HEK293 (cell line): ENCODE data around the gene XYLT2.

Experiments
- CTCF ChIA-PET: fragments of 350-600 bp; formaldehyde crosslinking; extraction: SDS; loops from one replicate; lab custom pipeline; 2021; ENCODE audit warnings: antibody characterized with exemption; lab: Yijun Ruan, JAX
- POLR2A ChIA-PET: fragments of 300-600 bp; formaldehyde crosslinking; extraction: SDS; loops from one replicate; lab custom pipeline; 2020; ENCODE audit warnings: antibody characterized with exemption, inconsistent platforms; lab: Yijun Ruan, JAX
- H3K27ac ChIP-seq: fragments of 200-500 bp; sonication (Bioruptor generic); 2 replicates; pipeline ENCODE4 v1.5.1; 2014; ENCODE audit warnings: low read depth, low read length, control low read depth, inconsistent platforms; ENCODE audit errors: extremely low read depth
- H3K36me3 ChIP-seq, 2 experiments: fragments of 200-500 bp in 1 of 2; sonication (Bioruptor generic) in 1 of 2; 1 replicate in 1 of 2; 2 replicates in 1 of 2; pipeline ENCODE4 v1.5.1; 2014 to 2017; ENCODE audit warnings: inconsistent platforms in 2 of 2, low read length in 2 of 2; ENCODE audit not compliant: control insufficient read depth in 2 of 2, insufficient read depth in 1 of 2
- H3K4me1 ChIP-seq: fragments of 200-500 bp; sonication (Bioruptor generic); 2 replicates; pipeline ENCODE4 v1.5.1; 2014; ENCODE audit warnings: mild to moderate bottlenecking, low read length, inconsistent platforms; ENCODE audit not compliant: control insufficient read depth, insufficient read depth
- H3K4me3 ChIP-seq: 2 replicates; pipeline ENCODE4 v1.5.1; 2011; ENCODE audit warnings: low read depth, mild to moderate bottlenecking, control low read depth, low read length, moderate library complexity
- H3K9me3 ChIP-seq: fragments of 200-500 bp; sonication (Bioruptor generic); 2 replicates; pipeline ENCODE4 v1.5.1; 2014; ENCODE audit warnings: low read depth, low read length, inconsistent platforms; ENCODE audit not compliant: control insufficient read depth, insufficient read depth
- BCL11A ChIP-seq: fragments of 450-650 bp; formaldehyde crosslinking; IDR thresholded peaks from 2 replicates; pipeline ENCODE4 v1.5.1; 2016; ENCODE audit warnings: low read depth, missing biosample characterization, missing genetic modification characterization
- HIC1 ChIP-seq: fragments of 450-650 bp; formaldehyde crosslinking; IDR thresholded peaks from 2 replicates; pipeline ENCODE4 v1.5.1; 2016; ENCODE audit warnings: missing biosample characterization, missing genetic modification characterization
- ZBTB10 ChIP-seq: fragments of 450-650 bp; formaldehyde crosslinking; IDR thresholded peaks from 2 replicates; pipeline ENCODE4 v1.5.1; 2016; ENCODE audit warnings: missing biosample characterization, missing genetic modification characterization
- ZBTB17 ChIP-seq: fragments of 450-650 bp; formaldehyde crosslinking; IDR thresholded peaks from 2 replicates; pipeline ENCODE4 v1.5.1; 2016; ENCODE audit warnings: missing biosample characterization, missing genetic modification characterization
- ZBTB6 ChIP-seq: fragments of 450-650 bp; formaldehyde crosslinking; IDR thresholded peaks from 2 replicates; pipeline ENCODE4 v1.5.1; 2017; ENCODE audit warnings: missing biosample characterization, missing genetic modification characterization
- ZFP41 ChIP-seq: fragments of 450-650 bp; formaldehyde crosslinking; IDR thresholded peaks from 2 replicates; pipeline ENCODE4 v1.5.1; 2016; ENCODE audit warnings: missing biosample characterization, missing genetic modification characterization, borderline replicate concordance
- ZNF132 ChIP-seq: fragments of 450-650 bp; formaldehyde crosslinking; IDR thresholded peaks from 2 replicates; pipeline ENCODE4 v1.5.1; 2017; ENCODE audit warnings: missing biosample characterization, missing genetic modification characterization, borderline replicate concordance
- ZNF19 ChIP-seq: fragments of 450-650 bp; formaldehyde crosslinking; IDR thresholded peaks from 2 replicates; pipeline ENCODE4; 2016; ENCODE audit warnings: missing biosample characterization, missing genetic modification characterization, low read depth
- ZNF335 ChIP-seq: fragments of 450-650 bp; formaldehyde crosslinking; conservative IDR thresholded peaks from 2 replicates; pipeline ENCODE4 v1.5.1; 2016; ENCODE audit warnings: missing biosample characterization, missing genetic modification characterization
- ZNF354C ChIP-seq: fragments of 450-650 bp; formaldehyde crosslinking; IDR thresholded peaks from 2 replicates; pipeline ENCODE4 v1.5.1; 2016; ENCODE audit warnings: missing biosample characterization, missing genetic modification characterization, low read depth, borderline replicate concordance
- ZNF394 ChIP-seq: fragments of 450-650 bp; formaldehyde crosslinking; IDR thresholded peaks from 2 replicates; pipeline ENCODE4 v1.5.1; 2016; ENCODE audit warnings: missing biosample characterization, missing genetic modification characterization, mild to moderate bottlenecking, moderate library complexity, borderline replicate concordance
- ZNF404 ChIP-seq: fragments of 450-650 bp; formaldehyde crosslinking; IDR thresholded peaks from 2 replicates; pipeline ENCODE4 v1.5.1; 2017; ENCODE audit warnings: missing biosample characterization, missing genetic modification characterization
- ZNF561 ChIP-seq: fragments of 450-650 bp; IDR thresholded peaks from 2 replicates; pipeline ENCODE4 v1.5.1; 2018; ENCODE audit warnings: missing biosample characterization, missing genetic modification characterization, borderline replicate concordance
- ZNF645 ChIP-seq: fragments of 450-650 bp; formaldehyde crosslinking; IDR thresholded peaks from 2 replicates; pipeline ENCODE4; 2016; ENCODE audit warnings: missing biosample characterization, missing genetic modification characterization
- ZNF664 ChIP-seq: fragments of 450-650 bp; formaldehyde crosslinking; IDR thresholded peaks from 2 replicates; pipeline ENCODE4 v1.5.1; 2016; ENCODE audit warnings: missing biosample characterization, missing genetic modification characterization
- ZNF677 ChIP-seq: fragments of 450-650 bp; IDR thresholded peaks from 2 replicates; pipeline ENCODE4 v1.5.0; 2018; ENCODE audit warnings: missing biosample characterization, mild to moderate bottlenecking, missing genetic modification characterization, moderate library complexity
- ZNF692 ChIP-seq: fragments of 450-650 bp; formaldehyde crosslinking; IDR thresholded peaks from 2 replicates; pipeline ENCODE4 v1.5.1; 2016; ENCODE audit warnings: missing biosample characterization, missing genetic modification characterization
- ZNF707 ChIP-seq: fragments of 450-650 bp; formaldehyde crosslinking; IDR thresholded peaks from 2 replicates; pipeline ENCODE4 v1.5.1; 2016; ENCODE audit warnings: missing biosample characterization, missing genetic modification characterization
- ZNF76 ChIP-seq: fragments of 450-650 bp; formaldehyde crosslinking; IDR thresholded peaks from 2 replicates; pipeline ENCODE4; 2016; ENCODE audit warnings: low read depth, missing biosample characterization, missing genetic modification characterization, borderline replicate concordance
- ZNF776 ChIP-seq: fragments of 450-650 bp; formaldehyde crosslinking; IDR thresholded peaks from 2 replicates; pipeline ENCODE4 v1.5.0; 2017; ENCODE audit warnings: missing biosample characterization, missing genetic modification characterization, borderline replicate concordance
- ZNF837 ChIP-seq: fragments of 450-650 bp; formaldehyde crosslinking; IDR thresholded peaks from 2 replicates; pipeline ENCODE4 v1.5.1; 2016; ENCODE audit warnings: missing biosample characterization, missing genetic modification characterization
- ZSCAN16 ChIP-seq: fragments of 450-650 bp; formaldehyde crosslinking; IDR thresholded peaks from 2 replicates; pipeline ENCODE4 v1.5.1; 2016; ENCODE audit warnings: missing biosample characterization, missing genetic modification characterization

The XYLT2 gene

GRCh38 chr17:50372222-50372757, 26.4 kb downstream of the XYLT2 start:
- CTCF ChIA-PET = interaction anchor here (0.6 to 2.4 kb wide), 6 partner anchors 10 to 514 kb away, joined by 3 to 17 read pairs (median 8); partner anchors contain the start of genes LRRC59 and RSAD1
- Histone ChIP-seq H3K9me3 (no peaks in the 10 kb centered on the region), H3K4me1 (peaks cover 8% of the 10 kb centered on the region), H3K36me3 (peaks cover 40 to 71% of the 10 kb centered on the region in 2 experiments), H3K27ac (peak overlapping the region; percentile 86), H3K4me3 (peak overlapping the region; percentile 97)
- no peak for TF ChIP-seq ZNF354C (tag by site-specific recombination)
- no peak for TF ChIP-seq ZNF76 (tag by site-specific recombination)
- no peak for TF ChIP-seq ZNF707 (tag by site-specific recombination)
- TF ChIP-seq HIC1 (tag by site-specific recombination) = no peak
- TF ChIP-seq ZFP41 (tag by site-specific recombination) = no peak
- no peak for TF ChIP-seq ZNF335 (tag by site-specific recombination)
- POLR2A ChIA-PET = interaction anchor here (0.6 to 3.6 kb wide), 5 partner anchors 10 to 26 kb away, joined by 3 to 15 read pairs (median 5); partner anchors contain the start of genes LRRC59 and XYLT2

- CTCF ChIA-PET = interaction anchor here (0.7 to 2.2 kb wide), 7 partner anchors 11 to 173 kb away, joined by 3 to 17 read pairs (median 6); partner anchors contain the start of genes LRRC59 and RSAD1
- peaks cover 40 to 68% of the 10 kb centered on the region in 2 experiments for H3K36me3 ChIP-seq
- H3K4me3 ChIP-seq = peak within 1 kb of the TSS; percentile 97
- H3K4me1 ChIP-seq = peaks cover 8% of the 10 kb centered on the region
- POLR2A ChIA-PET = interaction anchor here (0.6 to 3.6 kb wide), 7 partner anchors 8 to 27 kb away, joined by 3 to 15 read pairs (median 5); partner anchors contain the start of genes LRRC59 and XYLT2
- H3K9me3 ChIP-seq = no peaks in the 10 kb centered on the region
- H3K27ac ChIP-seq = peak within 1 kb of the TSS; percentile 86
- no peak for TF ChIP-seq ZNF677 (tag by site-specific recombination)
- TF ChIP-seq ZSCAN16 (tag by site-specific recombination) = peak; percentile 91
- no peak for TF ChIP-seq ZBTB6
- no peak for TF ChIP-seq ZNF19
- no peak for TF ChIP-seq ZNF404 (tag by site-specific recombination)
- TF ChIP-seq ZNF776 (tag by site-specific recombination) = no peak
- no peak for TF ChIP-seq ZNF664 (tag by site-specific recombination)
- TF ChIP-seq ZNF692 = peak; percentile 81; the same call in 1 of the 2 replicates
- no peak for TF ChIP-seq BCL11A (tag by site-specific recombination)
- no peak for TF ChIP-seq ZNF132 (tag by site-specific recombination)
- TF ChIP-seq ZBTB17 (tag by site-specific recombination) = peak; percentile 92
- peak; percentile 76; the same call in 1 of the 2 replicates for TF ChIP-seq ZBTB10 (tag by site-specific recombination)
- peak; percentile 78; the same call in 1 of the 2 replicates for TF ChIP-seq ZNF394
- no peak for TF ChIP-seq ZNF837 (tag by site-specific recombination)
- peak; percentile 54; the same call in 1 of the 2 replicates for TF ChIP-seq ZNF561 (tag by site-specific recombination)
- TF ChIP-seq ZNF645 (tag by site-specific recombination) = no peak
Observed at GRCh38 chr17:50372758-50373556, 27.0 kb downstream of the XYLT2 start, which contains the start of the genes EME1 and MRPL27. TSS of gene EME1 (plus strand) at chr17:50373229. CDS start at chr17:50375209, 1,980 bp downstream. TSS of gene MRPL27 (minus strand) at chr17:50373184. CDS start at chr17:50373170, 14 bp downstream.
